Activated T-helper 17 cell treated with anti-CD3 and anti-CD28 coated beads, Interleukin-2, amount 50 U/mL, for 72 hours (primary cell): ENCODE measurements around the gene CBX8. TPM values are rescaled to one million over a fixed set of nuclear protein-coding genes. Genes with fewer than 3 reads are reported as not detected.

Experiments used
- ATAC-seq: fragments of 150-1000 bp; cut with Tn5 transposase; replicated peaks from 2 replicates; pipeline ENCODE4 v1.10.0; 2021; ENCODE audit warnings: mild to moderate bottlenecking, moderate library complexity
- H3K27ac Mint-ChIP-seq: one replicate; pipeline ENCODE4 v1.8.0; 2022; ENCODE audit warnings: mixed read lengths
- H3K27me3 Mint-ChIP-seq: one replicate; pipeline ENCODE4 v1.8.0; 2022; ENCODE audit warnings: mixed read lengths
- H3K36me3 Mint-ChIP-seq: one replicate; pipeline ENCODE4 v1.8.0; 2022; ENCODE audit warnings: low read depth, mild to moderate bottlenecking, mixed read lengths
- H3K4me1 Mint-ChIP-seq: one replicate; pipeline ENCODE4 v1.8.0; 2022; ENCODE audit warnings: mixed read lengths
- H3K4me3 Mint-ChIP-seq: one replicate; pipeline ENCODE4 v1.8.0; 2022; ENCODE audit warnings: mild to moderate bottlenecking, mixed read lengths
- H3K9me3 Mint-ChIP-seq: one replicate; pipeline ENCODE4 v1.8.0; 2022; ENCODE audit warnings: mixed read lengths
- total RNA-seq, 2 donors: library from RNA; stranded (reverse); gene quantifications; one replicate each; pipeline ENCODE4 v1.2.3, GENCODE V29; 2022

Gene CBX8
- total RNA-seq: 1 to 10 TPM; 1.6 to 5.5 TPM

DNA sequence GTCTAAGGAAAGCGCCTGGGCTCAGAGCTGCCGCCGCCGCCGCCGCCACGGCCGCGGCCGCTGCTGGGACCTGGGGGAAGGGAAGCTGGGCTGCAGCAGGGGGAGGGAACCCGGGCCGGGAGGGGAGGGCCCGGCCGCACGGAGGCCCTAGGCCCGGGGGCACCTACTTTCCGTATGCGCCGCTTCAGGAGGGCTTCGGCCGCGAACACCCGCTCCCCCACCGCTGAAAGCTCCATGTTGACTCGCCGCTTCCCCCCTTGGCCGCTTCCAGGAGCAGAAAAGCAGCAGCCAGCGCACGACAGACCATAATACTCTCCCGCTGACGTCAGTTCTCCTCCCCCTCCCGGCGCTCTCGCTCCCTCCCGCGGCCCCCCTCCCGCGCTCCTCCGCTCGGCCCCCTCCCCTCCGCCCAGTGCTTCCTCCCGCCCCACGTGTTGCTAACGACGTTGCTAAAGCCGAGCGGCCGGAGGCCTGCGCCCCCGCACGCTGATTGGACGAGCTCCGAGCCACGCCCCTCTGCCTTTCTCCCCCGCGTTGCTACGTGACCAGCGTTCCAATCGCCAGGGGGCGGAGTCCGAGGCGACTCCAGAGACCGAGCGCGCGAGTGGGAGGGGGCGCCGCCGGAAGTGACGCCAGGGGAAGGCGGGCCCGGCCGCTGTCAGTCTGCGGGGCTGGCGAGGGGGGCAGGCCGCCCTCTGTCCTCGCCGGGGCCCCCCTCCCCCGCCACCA lies at the start of gene CBX8:
CBX8 (minus strand) TSS at position 315 of the 729 bp plus-strand sequence; CDS start at position 236, 79 bp downstream.
- H3K4me3 Mint-ChIP-seq: peak within 1 kb of the TSS; percentile 70
- H3K27me3 Mint-ChIP-seq: peaks cover 31% of the 10 kb centered on the region
- peaks cover 14% of the 10 kb centered on the region for H3K4me1 Mint-ChIP-seq
- ATAC-seq: peak; percentile 90
- H3K27ac Mint-ChIP-seq: peak within 1 kb of the TSS; percentile 70
- peaks cover 12% of the 10 kb centered on the region for H3K36me3 Mint-ChIP-seq
- no peaks in the 10 kb centered on the region for H3K9me3 Mint-ChIP-seq

DNA sequence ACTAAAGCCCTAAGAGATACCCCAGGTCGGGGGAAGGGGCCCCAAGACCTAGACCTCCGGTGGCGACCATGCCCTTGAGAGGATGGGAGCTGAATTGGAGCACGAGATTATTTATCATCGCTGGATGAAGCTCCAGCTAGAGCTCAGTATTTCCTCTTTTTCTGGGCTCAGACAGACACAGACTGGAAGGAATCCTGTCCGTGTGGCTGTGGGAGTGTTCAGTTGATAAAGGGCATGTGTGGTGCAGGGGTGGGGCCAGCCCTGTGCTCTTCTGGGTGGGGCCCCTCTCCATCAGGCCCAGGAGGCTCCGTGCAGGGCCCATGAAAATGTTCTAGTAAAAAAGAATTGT lies 48.7 kb upstream of the CBX8 start:
- H3K4me1 Mint-ChIP-seq: peaks cover 2% of the 10 kb centered on the region
- no peak for ATAC-seq

DNA sequence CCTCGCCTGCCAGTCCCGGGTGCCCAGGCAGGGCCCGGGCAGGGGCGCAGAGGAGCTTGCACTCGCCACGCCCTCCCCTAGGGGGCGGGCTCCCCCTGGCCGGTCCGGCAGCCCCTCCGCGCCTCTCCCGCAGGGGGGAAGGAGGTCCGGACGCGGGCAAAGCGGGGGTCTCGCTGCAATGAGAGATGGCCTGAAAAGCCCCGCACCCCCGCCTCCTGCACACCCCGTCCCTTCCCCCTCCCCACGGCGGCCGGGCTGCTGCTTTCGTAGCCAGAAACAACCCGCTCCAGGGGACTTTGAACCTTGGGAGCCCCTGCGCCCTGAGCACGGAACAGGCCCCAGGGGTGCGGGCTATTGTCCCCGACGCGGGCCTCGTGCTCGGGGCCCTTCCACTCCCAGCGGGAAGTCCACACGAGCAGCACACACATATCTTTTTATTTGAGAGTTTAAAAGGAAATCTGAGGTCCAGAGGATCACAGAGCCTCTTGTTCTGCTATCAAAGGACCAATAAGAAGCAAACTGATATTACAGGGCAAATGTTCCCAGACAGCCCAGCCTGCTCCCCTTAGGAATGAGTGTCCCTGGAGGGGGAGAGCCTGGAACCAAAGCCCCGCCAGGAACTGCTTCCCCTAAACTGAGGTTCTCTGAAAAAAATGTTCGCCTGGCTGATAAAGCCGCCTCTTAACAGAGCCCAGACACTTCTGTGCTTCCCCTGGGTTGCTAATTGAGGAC lies 48.2 kb upstream of the CBX8 start:
- Mint-ChIP-seq H3K36me3 (no peaks in the 10 kb centered on the region), H3K9me3 (no peaks in the 10 kb centered on the region), H3K4me1 (no peaks in the 10 kb centered on the region), H3K27ac (no peak overlapping the region), H3K27me3 (peaks cover 19% of the 10 kb centered on the region), H3K4me3 (no peak overlapping the region)
- ATAC-seq: peak; percentile 75

More for the DNA sequence above, 48.7 kb upstream of the CBX8 start:
- Mint-ChIP-seq H3K27me3 (peaks cover 19% of the 10 kb centered on the region), H3K4me3 (no peak overlapping the region), H3K27ac (no peak overlapping the region), H3K36me3 (no peaks in the 10 kb centered on the region), H3K9me3 (no peaks in the 10 kb centered on the region)

DNA sequence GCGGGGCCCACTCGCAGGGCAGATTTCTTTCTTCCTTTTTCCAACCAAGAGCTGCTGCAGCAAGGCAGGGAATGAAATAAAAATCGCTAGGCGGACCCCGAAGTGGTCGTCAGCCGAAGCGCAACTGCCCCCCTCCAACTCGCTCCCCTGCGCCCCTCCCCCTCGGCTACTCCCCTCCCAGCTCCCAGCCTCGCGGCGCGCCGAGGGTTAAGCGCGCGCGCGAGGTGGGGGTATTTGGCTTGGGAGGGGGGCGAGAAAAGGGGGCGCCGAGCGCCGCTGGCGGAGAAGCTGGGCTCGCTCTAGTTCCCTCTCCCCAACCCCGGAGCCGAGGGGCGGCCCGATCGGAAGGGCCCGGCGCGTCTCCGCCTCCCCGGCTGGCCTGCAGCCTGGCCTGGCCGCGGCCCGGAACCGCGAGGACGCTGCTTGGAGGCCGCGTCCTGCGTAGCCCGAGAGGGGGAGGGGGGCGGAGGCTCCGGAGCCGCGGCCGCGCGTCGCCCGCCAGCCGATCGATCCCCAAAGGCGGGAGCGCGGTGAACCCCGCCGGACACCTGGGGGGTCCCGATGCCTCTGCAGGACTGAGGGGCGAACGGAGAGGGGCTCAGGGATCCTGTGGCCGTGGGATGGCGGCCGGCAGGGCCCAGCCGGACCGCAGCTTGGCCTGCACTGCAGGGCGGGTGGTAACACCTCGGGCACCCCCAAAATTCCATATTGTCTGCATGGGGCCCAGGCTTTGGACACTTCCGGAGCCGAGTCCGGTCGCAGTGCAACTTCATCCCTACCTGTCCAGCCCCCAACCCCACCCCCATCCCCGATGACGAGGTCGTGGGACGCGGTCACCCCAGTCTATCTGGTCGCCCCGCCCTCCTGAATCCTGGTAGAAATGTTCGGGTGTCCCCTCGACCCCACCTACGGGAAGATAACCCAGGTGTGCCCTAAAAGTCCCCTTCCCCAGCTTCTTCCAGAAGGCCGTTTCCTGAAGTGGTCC lies 47.2 kb upstream of the CBX8 start:
- no peaks in the 10 kb centered on the region for H3K4me1 Mint-ChIP-seq
- no peak for ATAC-seq
- peak overlapping the region; percentile 60 for H3K4me3 Mint-ChIP-seq
- H3K27ac Mint-ChIP-seq: no peak overlapping the region
- H3K27me3 Mint-ChIP-seq: peaks cover 19% of the 10 kb centered on the region
- H3K36me3 Mint-ChIP-seq: no peaks in the 10 kb centered on the region
- H3K9me3 Mint-ChIP-seq: no peaks in the 10 kb centered on the region

DNA sequence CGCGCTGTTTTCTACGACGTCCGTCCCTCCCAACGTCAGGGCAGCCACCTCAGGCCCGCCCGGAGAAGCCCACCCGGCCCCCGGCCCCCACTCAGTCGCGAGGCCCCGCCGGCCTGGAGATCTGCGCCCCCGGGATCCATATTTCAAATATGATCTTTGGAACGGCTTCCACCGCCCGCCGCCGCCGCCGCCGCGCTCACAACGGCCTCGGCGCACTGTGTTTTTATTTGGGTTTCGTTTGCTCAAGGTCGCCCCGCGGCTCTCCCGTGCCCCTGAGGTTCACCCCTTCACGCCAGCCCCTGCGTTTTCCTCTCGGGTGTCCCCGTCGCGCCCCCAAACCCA lies 46.6 kb upstream of the CBX8 start:
- ATAC-seq: no peak
- no peaks in the 10 kb centered on the region for H3K4me1 Mint-ChIP-seq
- no peaks in the 10 kb centered on the region for H3K9me3 Mint-ChIP-seq
- no peak overlapping the region for H3K27ac Mint-ChIP-seq
- peak overlapping the region; percentile 60 for H3K4me3 Mint-ChIP-seq
- peaks cover 19% of the 10 kb centered on the region for H3K27me3 Mint-ChIP-seq
- peaks cover under 1% of the 10 kb centered on the region for H3K36me3 Mint-ChIP-seq

DNA sequence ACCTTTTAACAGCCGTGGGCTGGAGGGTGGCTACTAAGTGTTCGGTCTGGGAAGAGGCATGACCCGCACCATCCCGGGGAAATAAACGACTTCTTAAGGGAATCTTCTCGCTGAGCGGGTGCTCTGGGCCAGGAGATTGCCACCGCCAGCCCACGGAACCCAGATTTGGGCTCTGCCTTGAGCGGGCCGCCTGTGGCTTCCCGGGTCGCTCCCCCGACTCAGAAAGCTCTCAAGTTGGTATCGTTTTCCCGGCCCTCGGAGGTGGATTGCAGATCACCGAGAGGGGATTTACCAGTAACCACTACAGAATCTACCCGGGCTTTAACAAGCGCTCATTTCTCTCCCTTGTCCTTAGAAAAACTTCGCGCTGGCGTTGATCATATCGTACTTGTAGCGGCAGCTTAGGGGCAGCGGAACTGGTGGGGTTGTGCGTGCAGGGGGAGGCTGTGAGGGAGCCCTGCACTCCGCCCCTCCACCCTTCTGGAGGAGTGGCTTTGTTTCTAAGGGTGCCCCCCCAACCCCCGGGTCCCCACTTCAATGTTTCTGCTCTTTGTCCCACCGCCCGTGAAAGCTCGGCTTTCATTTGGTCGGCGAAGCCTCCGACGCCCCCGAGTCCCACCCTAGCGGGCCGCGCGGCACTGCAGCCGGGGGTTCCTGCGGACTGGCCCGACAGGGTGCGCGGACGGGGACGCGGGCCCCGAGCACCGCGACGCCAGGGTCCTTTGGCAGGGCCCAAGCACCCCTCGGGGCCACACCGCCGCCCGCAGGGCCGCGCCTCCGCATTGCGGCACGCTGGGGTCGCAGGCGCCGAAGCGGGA lies 46.0 kb upstream of the CBX8 start:
- Mint-ChIP-seq H3K27me3 (peaks cover 16% of the 10 kb centered on the region), H3K4me1 (peaks cover 6% of the 10 kb centered on the region)

DNA sequence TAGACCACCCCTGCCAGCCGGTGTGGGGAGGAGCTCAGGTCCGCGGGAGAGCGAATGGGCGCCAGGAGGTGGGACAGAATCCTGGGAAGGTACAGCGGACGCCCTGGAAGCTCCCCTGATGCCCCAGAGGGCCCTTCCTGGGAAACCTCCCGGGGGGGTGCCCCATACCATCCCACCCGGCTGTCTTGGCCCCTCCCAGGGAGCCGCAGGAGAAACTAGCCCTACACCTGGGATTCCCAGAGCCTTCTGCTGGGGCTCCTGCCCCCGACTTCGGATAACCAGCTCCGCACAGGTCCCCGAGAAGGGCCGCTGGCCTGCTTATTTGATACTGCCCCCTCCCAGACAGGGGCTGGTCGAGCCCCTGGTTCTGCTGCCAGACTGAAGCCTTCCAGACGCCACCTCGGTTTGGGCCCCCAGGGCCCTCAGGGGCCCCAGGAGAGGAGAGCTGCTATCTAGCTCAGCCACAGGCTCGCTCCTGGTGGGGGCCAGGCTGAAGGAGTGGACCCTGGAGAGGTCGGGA lies 45.3 kb upstream of the CBX8 start:
- peaks cover 15% of the 10 kb centered on the region for H3K27me3 Mint-ChIP-seq
- no peaks in the 10 kb centered on the region for H3K9me3 Mint-ChIP-seq
- peaks cover 6% of the 10 kb centered on the region for H3K36me3 Mint-ChIP-seq
- ATAC-seq: no peak
- H3K27ac Mint-ChIP-seq: no peak overlapping the region
- peak overlapping the region; percentile 60 for H3K4me3 Mint-ChIP-seq
- H3K4me1 Mint-ChIP-seq: peaks cover 6% of the 10 kb centered on the region

More for the DNA sequence above, 46.0 kb upstream of the CBX8 start:
- H3K4me3 Mint-ChIP-seq: peak overlapping the region; percentile 60
- no peak for ATAC-seq
- H3K27ac Mint-ChIP-seq: no peak overlapping the region
- H3K36me3 Mint-ChIP-seq: peaks cover 6% of the 10 kb centered on the region
- no peaks in the 10 kb centered on the region for H3K9me3 Mint-ChIP-seq

DNA sequence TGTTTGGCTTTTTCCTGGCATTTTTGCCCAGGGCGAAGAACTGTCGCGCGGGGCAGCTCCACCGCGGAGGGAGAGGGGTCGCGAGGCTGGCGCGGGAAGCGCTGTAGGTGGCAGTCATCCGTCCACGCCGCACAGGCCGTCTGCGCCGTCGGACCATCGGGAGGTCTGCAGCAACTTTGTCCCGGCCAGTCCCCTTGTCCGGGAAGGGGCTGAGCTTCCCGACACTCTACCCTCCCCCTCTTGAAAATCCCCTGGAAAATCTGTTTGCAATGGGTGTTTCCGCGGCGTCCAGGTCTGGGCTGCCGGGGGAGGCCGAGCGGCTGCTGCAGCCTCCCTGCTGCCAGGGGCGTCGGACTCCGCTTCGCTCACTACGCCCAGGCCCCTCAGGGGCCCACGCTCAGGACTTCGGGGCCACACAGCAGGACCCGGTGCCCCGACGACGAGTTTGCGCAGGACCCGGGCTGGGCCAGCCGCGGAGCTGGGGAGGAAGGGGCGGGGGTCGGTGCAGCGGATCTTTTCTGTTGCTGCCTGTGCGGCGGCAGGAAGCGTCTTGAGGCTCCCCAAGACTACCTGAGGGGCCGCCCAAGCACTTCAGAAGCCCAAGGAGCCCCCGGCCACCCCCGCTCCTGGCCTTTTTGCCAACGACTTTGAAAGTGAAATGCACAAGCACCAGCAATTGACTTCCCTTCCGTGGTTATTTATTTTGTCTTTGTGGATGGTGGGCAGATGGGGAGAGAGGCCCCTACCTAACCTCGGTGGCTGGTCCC lies 44.7 kb upstream of the CBX8 start:
- peaks cover 6% of the 10 kb centered on the region for H3K4me1 Mint-ChIP-seq
- peaks cover 6% of the 10 kb centered on the region for H3K36me3 Mint-ChIP-seq
- H3K4me3 Mint-ChIP-seq: peak overlapping the region; percentile 60
- H3K9me3 Mint-ChIP-seq: no peaks in the 10 kb centered on the region
- peaks cover 15% of the 10 kb centered on the region for H3K27me3 Mint-ChIP-seq
- ATAC-seq: no peak
- H3K27ac Mint-ChIP-seq: no peak overlapping the region

DNA sequence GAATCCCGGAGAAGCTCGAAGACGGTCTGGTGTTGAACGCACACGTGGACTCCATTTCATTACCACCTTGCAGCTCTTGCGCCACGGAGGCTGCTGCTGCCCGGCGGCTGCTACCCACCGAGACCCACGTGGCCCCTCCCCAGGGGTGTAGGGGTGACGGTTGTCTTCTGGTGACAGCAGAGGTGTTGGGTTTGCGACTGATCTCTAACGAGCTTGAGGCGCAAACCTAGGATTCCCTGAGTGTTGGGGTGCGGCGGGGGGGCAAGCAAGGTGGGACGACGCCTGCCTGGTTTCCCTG lies 44.1 kb upstream of the CBX8 start:
- ATAC-seq: no peak
- H3K9me3 Mint-ChIP-seq: no peaks in the 10 kb centered on the region
- peaks cover 13% of the 10 kb centered on the region for H3K27me3 Mint-ChIP-seq
- H3K36me3 Mint-ChIP-seq: peaks cover 6% of the 10 kb centered on the region
- no peak overlapping the region for H3K27ac Mint-ChIP-seq
- peaks cover 6% of the 10 kb centered on the region for H3K4me1 Mint-ChIP-seq
- peak overlapping the region; percentile 60 for H3K4me3 Mint-ChIP-seq

DNA sequence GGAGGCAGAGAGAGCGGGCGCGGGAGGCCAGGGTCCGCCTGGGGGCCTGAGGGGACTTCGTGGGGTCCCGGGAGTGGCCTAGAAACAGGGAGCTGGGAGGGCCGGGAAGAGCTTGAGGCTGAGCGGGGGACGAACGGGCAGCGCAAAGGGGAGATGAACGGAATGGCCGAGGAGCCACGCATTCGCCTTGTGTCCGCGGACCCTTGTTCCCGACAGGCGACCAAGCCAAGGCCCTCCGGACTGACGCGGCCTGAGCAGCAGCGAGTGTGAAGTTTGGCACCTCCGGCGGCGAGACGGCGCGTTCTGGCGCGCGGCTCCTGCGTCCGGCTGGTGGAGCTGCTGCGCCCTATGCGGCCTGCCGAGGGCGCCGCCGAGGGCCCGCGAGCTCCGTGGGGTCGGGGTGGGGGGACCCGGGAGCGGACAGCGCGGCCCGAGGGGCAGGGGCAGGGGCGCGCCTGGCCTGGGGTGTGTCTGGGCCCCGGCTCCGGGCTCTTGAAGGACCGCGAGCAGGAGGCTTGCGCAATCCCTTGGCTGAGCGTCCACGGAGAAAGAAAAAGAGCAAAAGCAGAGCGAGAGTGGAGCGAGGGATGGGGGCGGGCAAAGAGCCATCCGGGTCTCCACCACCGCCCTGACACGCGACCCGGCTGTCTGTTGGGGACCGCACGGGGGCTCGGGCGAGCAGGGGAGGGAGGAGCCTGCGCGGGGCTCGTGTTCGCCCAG lies 43.6 kb upstream of the CBX8 start:
- H3K27me3 Mint-ChIP-seq: peaks cover 11% of the 10 kb centered on the region
- H3K4me3 Mint-ChIP-seq: no peak overlapping the region

DNA sequence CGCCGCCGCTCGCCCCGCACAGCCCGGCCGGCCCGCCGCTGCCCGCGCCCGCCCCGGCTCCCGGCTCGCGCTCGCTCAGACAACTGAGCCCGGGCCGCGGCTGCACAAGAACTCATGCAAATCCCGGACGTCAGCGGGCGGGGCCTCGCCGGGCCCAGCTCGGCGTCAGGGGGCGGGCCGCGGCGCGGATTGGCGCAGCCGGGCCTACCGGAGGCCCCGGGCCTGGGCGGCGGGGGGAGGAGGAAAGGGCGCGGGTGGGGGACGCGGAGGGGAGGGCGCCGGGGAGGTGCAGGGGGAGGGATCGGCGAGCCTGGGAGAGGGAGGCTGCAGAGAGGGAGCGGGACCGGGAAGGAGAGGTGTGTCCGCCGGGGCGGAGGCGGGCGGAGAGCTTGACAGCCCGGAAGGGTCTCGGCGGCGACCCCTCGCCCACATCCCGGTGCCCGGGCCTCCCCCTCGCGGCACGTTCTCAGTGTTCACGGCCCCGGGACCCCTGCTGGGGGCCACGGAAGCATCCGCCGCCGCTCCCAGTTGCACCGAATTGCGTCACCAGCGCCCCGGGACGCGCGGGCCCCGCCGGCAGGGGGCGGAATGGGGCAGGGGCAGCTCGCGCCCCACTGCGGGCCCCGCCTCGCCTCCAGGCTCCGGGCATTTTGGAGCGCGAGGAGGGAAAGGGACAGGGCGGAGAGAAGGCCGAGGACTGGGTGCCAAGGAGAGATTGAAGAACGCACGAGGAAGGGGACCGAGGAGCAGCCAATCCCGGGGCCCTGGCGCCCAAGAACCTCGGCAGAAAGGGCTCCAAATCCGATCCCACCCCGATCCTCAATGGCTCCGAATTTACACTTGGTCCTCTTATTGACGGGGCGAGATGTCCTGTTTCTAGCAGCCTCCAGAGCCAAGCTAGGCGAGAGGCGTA lies 42.7 kb upstream of the CBX8 start, which contains the start of gene CBX4:
CBX4 (minus strand) TSS at position 85 of the 913 bp plus-strand sequence. CDS start 189 bp downstream, outside the sequence.
- Mint-ChIP-seq H3K27me3 (peaks cover 11% of the 10 kb centered on the region), H3K4me1 (peaks cover 6% of the 10 kb centered on the region), H3K4me3 (peak within 1 kb of the TSS; percentile 88), H3K27ac (peak within 1 kb of the TSS; percentile 64), H3K36me3 (peaks cover 12% of the 10 kb centered on the region), H3K9me3 (no peaks in the 10 kb centered on the region)
- peak; percentile 90 for ATAC-seq

More for the DNA sequence above, 43.6 kb upstream of the CBX8 start:
- Mint-ChIP-seq H3K9me3 (no peaks in the 10 kb centered on the region), H3K36me3 (peaks cover 6% of the 10 kb centered on the region), H3K27ac (no peak overlapping the region), H3K4me1 (peaks cover 6% of the 10 kb centered on the region)
- no peak for ATAC-seq
